ENCODE results near the gene RNF115.
"Not testable (repeated sequence)": the region's sequence is repeated elsewhere in the genome, so short reads cannot be mapped to it uniquely, and the experiment has no call there.

RNF115 gene

DNA sequence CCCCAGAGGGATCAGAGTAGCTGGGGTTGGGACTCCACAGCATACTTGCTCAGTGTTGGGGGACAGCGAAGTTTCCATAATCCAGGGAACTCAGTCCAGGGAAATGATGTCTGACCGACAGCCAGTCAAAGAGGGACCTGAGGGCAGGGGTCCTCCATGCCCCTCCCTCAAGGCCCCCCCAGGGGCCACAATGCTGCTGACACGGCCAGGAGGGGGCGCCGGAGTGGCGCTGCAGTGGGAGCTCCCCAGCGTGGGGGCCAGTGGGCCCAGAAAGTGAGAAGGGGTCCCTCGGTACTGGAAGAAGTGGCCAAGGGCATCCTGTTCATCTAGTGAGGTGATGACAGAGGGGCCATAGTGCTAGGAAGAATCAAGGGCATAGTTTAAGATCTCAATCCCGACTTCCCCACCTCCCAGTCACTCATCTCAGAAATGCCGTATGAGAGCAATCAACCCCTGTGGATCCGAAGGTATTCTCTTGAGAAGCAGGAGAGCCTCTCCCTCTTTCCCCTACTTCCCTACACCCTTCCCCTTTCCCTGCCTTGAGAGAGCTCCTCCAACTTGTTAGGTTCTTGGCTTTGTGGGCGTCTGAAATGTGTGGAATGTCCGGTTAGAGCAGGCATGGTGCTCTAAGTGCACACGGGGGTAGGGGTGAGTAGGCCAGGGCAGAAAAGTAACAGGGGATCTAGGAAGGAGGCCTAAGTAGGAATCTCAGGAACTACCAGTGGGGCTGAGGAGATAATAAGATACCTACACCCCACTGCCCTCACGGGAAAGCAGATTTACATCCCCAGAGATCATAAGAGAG is 25.7 kb upstream of the RNF115 start:
- no peak overlapping the region for H3K27ac ChIP-seq (ENCODE audit: low read length)
- H3K9ac ChIP-seq (ENCODE audit: low read depth, low read length) = no peak overlapping the region
- no peaks in the 10 kb centered on the region for H3K9me3 ChIP-seq (ENCODE audit: insufficient read depth, low read depth, low read length)
- H3K4me1 ChIP-seq (ENCODE audit: insufficient read depth, low read length) = no peaks in the 10 kb centered on the region
- no peak overlapping the region for H3K4me3 ChIP-seq (ENCODE audit: low read length)
- H3K36me3 ChIP-seq (ENCODE audit: insufficient read depth, low read depth, low read length) = peaks cover 65% of the 10 kb centered on the region
- peaks cover 7% of the 10 kb centered on the region; the same call in 1 of the 2 replicates for H3K27me3 ChIP-seq (ENCODE audit: insufficient read depth, low read length)

- Histone ChIP-seq H3K27ac (ENCODE audit: low read length) (no peak overlapping the region), H3K4me1 (ENCODE audit: insufficient read depth, low read length) (no peaks in the 10 kb centered on the region), H3K36me3 (ENCODE audit: insufficient read depth, low read depth, low read length) (peaks cover 55% of the 10 kb centered on the region), H3K4me3 (ENCODE audit: low read length) (no peak overlapping the region), H3K27me3 (ENCODE audit: insufficient read depth, low read length) (peaks cover 11% of the 10 kb centered on the region; the same call in 1 of the 2 replicates), H3K9me3 (ENCODE audit: insufficient read depth, low read depth, low read length) (no peaks in the 10 kb centered on the region), H3K9ac (ENCODE audit: low read depth, low read length) (no peak overlapping the region)
These were observed 23.9 kb upstream of the RNF115 start for GRCh38 chr1:145847827-145848226.

DNA sequence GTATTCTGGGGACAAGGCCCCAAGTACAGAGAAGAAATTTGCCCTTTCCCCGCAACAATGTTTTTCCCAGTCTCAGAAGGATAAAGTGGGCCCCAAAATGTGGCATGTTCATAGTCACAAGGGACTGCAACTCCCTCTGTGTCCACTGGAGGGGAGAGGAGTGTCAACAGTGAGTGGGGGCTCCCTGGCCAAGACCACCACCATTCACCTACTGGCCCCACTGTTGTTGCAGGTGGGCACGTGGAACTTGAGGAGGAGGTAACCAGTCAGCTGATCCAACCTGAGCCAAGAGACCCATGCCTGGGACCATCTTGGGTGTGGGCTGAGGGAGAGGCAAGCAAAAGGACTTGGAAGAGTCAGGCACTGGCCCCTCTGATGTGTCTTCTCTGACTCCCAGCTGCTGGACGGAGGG is 22.3 kb upstream of the RNF115 start:
- H3K27ac ChIP-seq (ENCODE audit: low read length) = no peak overlapping the region
- H3K9me3 ChIP-seq (ENCODE audit: insufficient read depth, low read depth, low read length) = no peaks in the 10 kb centered on the region
- H3K4me1 ChIP-seq (ENCODE audit: insufficient read depth, low read length) = no peaks in the 10 kb centered on the region
- peaks cover 11% of the 10 kb centered on the region; the same call in 1 of the 2 replicates for H3K27me3 ChIP-seq (ENCODE audit: insufficient read depth, low read length)
- H3K9ac ChIP-seq (ENCODE audit: low read depth, low read length) = peak overlapping the region; percentile 61; the same call in 1 of the 2 replicates
- H3K36me3 ChIP-seq (ENCODE audit: insufficient read depth, low read depth, low read length) = peaks cover 59% of the 10 kb centered on the region
- peak overlapping the region; percentile 76 for H3K4me3 ChIP-seq (ENCODE audit: low read length)

- Histone ChIP-seq H3K27me3 (ENCODE audit: insufficient read depth, low read length) (peaks cover 11% of the 10 kb centered on the region; the same call in 1 of the 2 replicates), H3K36me3 (ENCODE audit: insufficient read depth, low read depth, low read length) (peaks cover 59% of the 10 kb centered on the region), H3K4me3 (ENCODE audit: low read length) (peak within 1 kb of the TSS; percentile 76), H3K9ac (ENCODE audit: low read depth, low read length) (peak within 1 kb of the TSS; percentile 61; the same call in 1 of the 2 replicates), H3K4me1 (ENCODE audit: insufficient read depth, low read length) (no peaks in the 10 kb centered on the region), H3K9me3 (ENCODE audit: insufficient read depth, low read depth, low read length) (no peaks in the 10 kb centered on the region), H3K27ac (ENCODE audit: low read length) (no peak within 1 kb of the TSS)
These were observed 21.7 kb upstream of the RNF115 start, which contains the start of gene NUDT17 for GRCh38 chr1:145845514-145846161. TSS of gene NUDT17 (plus strand) at chr1:145845630. CDS start at chr1:145845641, 11 bp downstream.

- peaks cover 11% of the 10 kb centered on the region; the same call in 1 of the 2 replicates for H3K27me3 ChIP-seq (ENCODE audit: insufficient read depth, low read length)
- H3K27ac ChIP-seq (ENCODE audit: low read length) = no peak overlapping the region
- H3K9ac ChIP-seq (ENCODE audit: low read depth, low read length) = no peak overlapping the region
- H3K4me1 ChIP-seq (ENCODE audit: insufficient read depth, low read length) = no peaks in the 10 kb centered on the region
- no peaks in the 10 kb centered on the region for H3K9me3 ChIP-seq (ENCODE audit: insufficient read depth, low read depth, low read length)
- H3K36me3 ChIP-seq (ENCODE audit: insufficient read depth, low read depth, low read length) = peaks cover 59% of the 10 kb centered on the region
- H3K4me3 ChIP-seq (ENCODE audit: low read length) = peak overlapping the region; percentile 76; the same call in 1 of the 2 replicates
These were observed 21.2 kb upstream of the RNF115 start for GRCh38 chr1:145845144-145845513.

- no peaks in the 10 kb centered on the region for H3K9me3 ChIP-seq (ENCODE audit: insufficient read depth, low read depth, low read length)
- H3K27ac ChIP-seq (ENCODE audit: low read length) = no peak overlapping the region
- no peak overlapping the region for H3K4me3 ChIP-seq (ENCODE audit: low read length)
- peaks cover 59% of the 10 kb centered on the region for H3K36me3 ChIP-seq (ENCODE audit: insufficient read depth, low read depth, low read length)
- no peaks in the 10 kb centered on the region for H3K4me1 ChIP-seq (ENCODE audit: insufficient read depth, low read length)
- peaks cover 11% of the 10 kb centered on the region; the same call in 1 of the 2 replicates for H3K27me3 ChIP-seq (ENCODE audit: insufficient read depth, low read length)
- no peak overlapping the region for H3K9ac ChIP-seq (ENCODE audit: low read depth, low read length)
These were observed 19.1 kb upstream of the RNF115 start for GRCh38 chr1:145843031-145843430.

GRCh38 chr1:145837656-145838055 is 13.8 kb upstream of the RNF115 start:
- Histone ChIP-seq H3K36me3 (ENCODE audit: insufficient read depth, low read depth, low read length) (peaks cover 99% of the 10 kb centered on the region), H3K9me3 (ENCODE audit: insufficient read depth, low read depth, low read length) (no peaks in the 10 kb centered on the region), H3K27me3 (ENCODE audit: insufficient read depth, low read length) (no peaks in the 10 kb centered on the region), H3K27ac (ENCODE audit: low read length) (no peak overlapping the region), H3K9ac (ENCODE audit: low read depth, low read length) (no peak overlapping the region), H3K4me3 (ENCODE audit: low read length) (no peak overlapping the region), H3K4me1 (ENCODE audit: insufficient read depth, low read length) (no peaks in the 10 kb centered on the region)

DNA sequence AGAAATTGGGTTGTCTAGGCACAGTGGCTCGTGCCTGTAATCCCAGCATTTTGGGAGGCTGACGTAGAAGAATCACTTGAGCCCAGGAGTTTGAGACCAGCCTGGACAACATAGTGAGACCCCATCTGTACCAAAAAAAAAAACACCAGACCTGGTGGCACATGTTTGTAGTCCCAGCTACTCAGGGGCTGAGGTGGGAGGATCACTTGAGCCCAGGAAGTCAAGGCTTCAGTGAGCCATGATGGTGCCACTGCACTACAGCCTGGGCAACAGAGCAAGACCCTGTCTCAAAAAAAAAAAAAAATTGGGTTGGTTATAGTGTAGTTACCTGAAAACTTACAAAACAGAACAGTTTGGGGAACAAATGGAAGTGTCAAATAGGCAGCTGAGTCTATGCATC is 6.9 kb upstream of the RNF115 start:
- peaks cover 96% of the 10 kb centered on the region for H3K36me3 ChIP-seq (ENCODE audit: insufficient read depth, low read depth, low read length)
- not testable (repeated sequence) for H3K9ac ChIP-seq (ENCODE audit: low read depth, low read length); H3K4me1 ChIP-seq (ENCODE audit: insufficient read depth, low read length); H3K9me3 ChIP-seq (ENCODE audit: insufficient read depth, low read depth, low read length); H3K4me3 ChIP-seq (ENCODE audit: low read length); H3K27me3 ChIP-seq (ENCODE audit: insufficient read depth, low read length); H3K27ac ChIP-seq (ENCODE audit: low read length)

- Histone ChIP-seq H3K9me3 (ENCODE audit: insufficient read depth, low read depth, low read length) (no peaks in the 10 kb centered on the region), H3K27me3 (ENCODE audit: insufficient read depth, low read length) (no peaks in the 10 kb centered on the region), H3K4me1 (ENCODE audit: insufficient read depth, low read length) (no peaks in the 10 kb centered on the region; the same call in 1 of the 2 replicates), H3K27ac (ENCODE audit: low read length) (no peak overlapping the region), H3K9ac (ENCODE audit: low read depth, low read length) (no peak overlapping the region), H3K4me3 (ENCODE audit: low read length) (no peak overlapping the region), H3K36me3 (ENCODE audit: insufficient read depth, low read depth, low read length) (peaks cover 77% of the 10 kb centered on the region)
These were observed 4.6 kb upstream of the RNF115 start for GRCh38 chr1:145828367-145829026.

GRCh38 chr1:145827966-145828365 is 4.1 kb upstream of the RNF115 start:
- no peak overlapping the region for H3K4me3 ChIP-seq (ENCODE audit: low read length)
- H3K4me1 ChIP-seq (ENCODE audit: insufficient read depth, low read length) = no peaks in the 10 kb centered on the region; the same call in 1 of the 2 replicates
- H3K36me3 ChIP-seq (ENCODE audit: insufficient read depth, low read depth, low read length) = peaks cover 71% of the 10 kb centered on the region
- no peak overlapping the region for H3K9ac ChIP-seq (ENCODE audit: low read depth, low read length)
- H3K27ac ChIP-seq (ENCODE audit: low read length) = no peak overlapping the region
- H3K9me3 ChIP-seq (ENCODE audit: insufficient read depth, low read depth, low read length) = no peaks in the 10 kb centered on the region
- no peaks in the 10 kb centered on the region for H3K27me3 ChIP-seq (ENCODE audit: insufficient read depth, low read length)

DNA sequence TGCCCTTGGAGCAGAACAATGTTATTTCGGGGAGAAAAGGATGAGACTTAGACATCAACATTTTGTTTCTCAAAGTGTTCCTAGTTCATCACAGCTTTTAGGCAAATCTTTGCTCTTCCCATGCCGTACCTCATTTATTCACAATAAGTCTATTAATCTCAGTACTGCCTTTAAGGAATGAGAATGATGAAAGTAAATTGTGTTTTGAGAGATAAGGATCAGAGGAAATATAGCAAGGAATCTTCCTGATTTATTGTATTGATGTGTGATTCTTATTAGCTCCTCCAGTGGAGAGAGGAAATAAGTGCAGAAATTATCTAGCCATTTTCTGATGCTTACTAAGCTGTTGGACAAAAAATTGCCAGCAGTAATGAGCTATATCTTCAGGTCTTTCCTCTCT is 2.1 kb upstream of the RNF115 start:
- Histone ChIP-seq H3K27me3 (ENCODE audit: insufficient read depth, low read length) (no peaks in the 10 kb centered on the region), H3K4me1 (ENCODE audit: insufficient read depth, low read length) (no peaks in the 10 kb centered on the region; the same call in 1 of the 2 replicates), H3K36me3 (ENCODE audit: insufficient read depth, low read depth, low read length) (peaks cover 53% of the 10 kb centered on the region), H3K27ac (ENCODE audit: low read length) (no peak overlapping the region), H3K9ac (ENCODE audit: low read depth, low read length) (no peak overlapping the region), H3K9me3 (ENCODE audit: insufficient read depth, low read depth, low read length) (no peaks in the 10 kb centered on the region), H3K4me3 (ENCODE audit: low read length) (no peak overlapping the region)

Data from iPS-20b (cell line).